Smooth muscle cell (in vitro differentiated cells): ENCODE results near the gene DLGAP1. TPM values are rescaled to one million over a fixed set of nuclear protein-coding genes. Genes with fewer than 3 reads are reported as not detected.

Experiments
- DNase-seq: peaks from one replicate; lab custom pipeline; 2025; ENCODE audit not compliant: unreplicated experiment; lab: John Stamatoyannopoulos, UW
- H2AFZ ChIP-seq: fragments of 200-600 bp; sonication (generic); 2 replicates; pipeline ENCODE4 v1.6.0; 2016; ENCODE audit warnings: antibody characterized with exemption, low read depth, mild to moderate bottlenecking
- H3F3A ChIP-seq: fragments of 200-600 bp; sonication (generic); 2 replicates; pipeline ENCODE4 v1.6.0; 2017; ENCODE audit warnings: antibody characterized with exemption, low read depth
- H3K27ac ChIP-seq: fragments of 200-600 bp; sonication (generic); 2 replicates; pipeline ENCODE4 v1.5.1; 2016; ENCODE audit warnings: low read depth, mild to moderate bottlenecking
- H3K27me3 ChIP-seq: fragments of 200-600 bp; sonication (generic); 2 replicates; pipeline ENCODE4 v1.6.1; 2016; ENCODE audit warnings: low read depth, mild to moderate bottlenecking
- H3K36me3 ChIP-seq: fragments of 200-600 bp; sonication (generic); 2 replicates; pipeline ENCODE4 v1.5.1; 2016; ENCODE audit warnings: low read depth
- H3K4me1 ChIP-seq: fragments of 200-600 bp; sonication (generic); 2 replicates; pipeline ENCODE4 v1.5.1; 2016; ENCODE audit warnings: low read depth
- H3K4me2 ChIP-seq: fragments of 200-600 bp; sonication (generic); 2 replicates; pipeline ENCODE4 v1.6.0; 2016; ENCODE audit warnings: mild to moderate bottlenecking
- H3K4me3 ChIP-seq: fragments of 200-600 bp; sonication (generic); 2 replicates; pipeline ENCODE4 v1.5.1; 2016; ENCODE audit warnings: mild to moderate bottlenecking
- H3K79me2 ChIP-seq: fragments of 200-600 bp; sonication (generic); 2 replicates; pipeline ENCODE4 v1.6.0; 2016; ENCODE audit warnings: low read depth, mild to moderate bottlenecking
- H3K9ac ChIP-seq: fragments of 200-600 bp; sonication (generic); 2 replicates; pipeline ENCODE4 v1.6.0; 2016; ENCODE audit warnings: low read depth
- H3K9me3 ChIP-seq: fragments of 200-600 bp; sonication (generic); replicated peaks from 2 replicates; pipeline ENCODE4 v1.5.1; 2016; ENCODE audit warnings: low read depth
- H4K20me1 ChIP-seq: fragments of 200-600 bp; sonication (generic); 2 replicates; pipeline ENCODE4 v1.6.0; 2016; ENCODE audit warnings: low read depth
- CTCF ChIP-seq: fragments of 200-600 bp; sonication (generic); IDR thresholded peaks from 2 replicates; pipeline ENCODE4 v1.5.1; 2017; ENCODE audit warnings: borderline replicate concordance, mild to moderate bottlenecking, antibody characterized with exemption; ENCODE audit not compliant: insufficient read depth, poor library complexity, severe bottlenecking
- WGBS: methylation state at CpG from one replicate; pipeline ENCODE4 v1.1.7; 2016; ENCODE audit warnings: low lambda C conversion rate; 5-methylcytosine and 5-hydroxymethylcytosine counted together
- polyA plus RNA-seq: library from polyadenylated mRNA; unstranded; fragments of >200 nt; fragmentation: Nextera tagmentation; extraction: Ambion mirVana; gene quantifications from 2 replicates; pipeline ENCODE4 v1.2.1, GENCODE V29; 2016
- total RNA-seq: library from RNA; depleted of rRNA; stranded (reverse); fragments of >200 nt; gene quantifications from 2 replicates; pipeline ENCODE4 v1.2.3, GENCODE V29; 2014

DLGAP1 gene
- total and polyA plus RNA-seq, 2 experiments from 2014 or later: 2.6 to 11.3 TPM

- no peak for TF ChIP-seq CTCF
- H3K27ac ChIP-seq: no peak overlapping the region
- H3K9me3 ChIP-seq: no peaks in the 10 kb centered on the region
- no peak overlapping the region for H3K9ac ChIP-seq
- H3K4me3 ChIP-seq: no peak overlapping the region
- no peaks in the 10 kb centered on the region for H3F3A ChIP-seq
- 93% methylated on average over 4 of the region's 4 CpGs for WGBS
- H3K36me3 ChIP-seq: no peaks in the 10 kb centered on the region
- H3K4me1 ChIP-seq: no peaks in the 10 kb centered on the region
- H3K27me3 ChIP-seq: no peaks in the 10 kb centered on the region
- no peak overlapping the region for H3K4me2 ChIP-seq
- DNase-seq: no peak
- H4K20me1 ChIP-seq: no peaks in the 10 kb centered on the region
- H2AFZ ChIP-seq: no peak overlapping the region
- H3K79me2 ChIP-seq: no peaks in the 10 kb centered on the region
Measured at GRCh38 chr18:3898861-3899613, 556.1 kb downstream of the DLGAP1 start.

DNA sequence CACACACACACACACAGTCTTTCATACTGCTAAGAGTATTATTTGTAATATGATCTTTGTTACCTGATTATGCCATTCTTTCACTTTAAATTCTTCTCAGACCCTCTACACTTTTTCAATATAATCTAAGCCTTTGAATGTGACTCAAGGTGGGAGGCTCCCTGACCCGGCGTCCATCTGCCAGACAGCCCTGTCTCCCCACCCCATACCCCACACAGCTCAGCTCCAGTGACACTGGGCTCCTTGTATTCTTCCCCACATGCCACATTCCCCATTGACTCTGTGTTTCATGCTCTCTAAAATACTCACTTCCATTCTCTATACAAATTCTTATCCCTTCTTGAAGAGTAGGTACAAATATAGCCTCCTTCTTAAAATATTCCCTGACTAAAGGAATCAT is 563.0 kb downstream of the DLGAP1 start:
- no peaks in the 10 kb centered on the region for H3K9me3 ChIP-seq
- no peak overlapping the region for H3K27ac ChIP-seq
- WGBS: 58% methylated on average over 2 of the region's 2 CpGs
- H3F3A ChIP-seq: no peaks in the 10 kb centered on the region
- H3K4me1 ChIP-seq: no peaks in the 10 kb centered on the region
- no peak overlapping the region for H3K4me2 ChIP-seq
- TF ChIP-seq CTCF: no peak
- H3K27me3 ChIP-seq: no peaks in the 10 kb centered on the region
- no peak overlapping the region for H3K9ac ChIP-seq
- no peak overlapping the region for H2AFZ ChIP-seq
- no peaks in the 10 kb centered on the region for H3K79me2 ChIP-seq
- no peaks in the 10 kb centered on the region for H4K20me1 ChIP-seq
- no peak overlapping the region for H3K4me3 ChIP-seq
- DNase-seq: no peak
- no peaks in the 10 kb centered on the region for H3K36me3 ChIP-seq

GRCh38 chr18:3891245-3891644 is 563.9 kb downstream of the DLGAP1 start:
- Histone ChIP-seq H2AFZ (no peak overlapping the region), H4K20me1 (no peaks in the 10 kb centered on the region), H3K27ac (no peak overlapping the region), H3K4me2 (no peak overlapping the region), H3K4me1 (no peaks in the 10 kb centered on the region), H3K9ac (no peak overlapping the region), H3K79me2 (no peaks in the 10 kb centered on the region), H3K27me3 (no peaks in the 10 kb centered on the region), H3F3A (no peaks in the 10 kb centered on the region), H3K36me3 (no peaks in the 10 kb centered on the region), H3K9me3 (no peaks in the 10 kb centered on the region), H3K4me3 (no peak overlapping the region)
- WGBS: 97% methylated on average over 3 of the region's 3 CpGs
- no peak for TF ChIP-seq CTCF
- no peak for DNase-seq

DNA sequence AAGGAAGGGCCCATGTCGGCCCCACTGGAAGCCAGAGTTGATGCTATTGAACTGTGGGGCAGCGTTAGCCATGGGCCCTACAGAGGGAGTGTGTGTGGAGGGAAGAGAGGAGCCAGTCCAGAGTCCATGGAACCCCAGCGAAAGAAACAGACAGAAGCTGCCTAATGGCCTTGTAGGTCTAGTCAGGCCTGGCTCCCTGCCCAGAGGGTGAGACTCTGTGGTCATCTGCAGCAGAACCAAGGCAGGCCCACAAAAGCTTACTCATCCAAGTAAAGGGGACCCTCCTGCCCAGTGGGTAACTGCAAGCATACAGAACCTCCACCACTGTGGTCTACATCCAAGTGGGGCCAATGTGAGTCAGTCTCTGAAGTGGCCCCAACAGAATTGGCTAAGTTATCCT is 565.3 kb downstream of the DLGAP1 start:
- DNase-seq: no peak

More for the DNA sequence above, 565.3 kb downstream of the DLGAP1 start:
- H2AFZ ChIP-seq: no peak overlapping the region
- H4K20me1 ChIP-seq: no peaks in the 10 kb centered on the region
- no peaks in the 10 kb centered on the region for H3F3A ChIP-seq
- no peaks in the 10 kb centered on the region for H3K4me1 ChIP-seq
- H3K9me3 ChIP-seq: no peaks in the 10 kb centered on the region
- no peak for TF ChIP-seq CTCF
- H3K36me3 ChIP-seq: no peaks in the 10 kb centered on the region
- no peaks in the 10 kb centered on the region for H3K79me2 ChIP-seq
- 98% methylated on average over 3 of the region's 3 CpGs for WGBS
- H3K4me2 ChIP-seq: no peak overlapping the region
- H3K4me3 ChIP-seq: no peak overlapping the region
- H3K27ac ChIP-seq: no peak overlapping the region
- no peaks in the 10 kb centered on the region for H3K27me3 ChIP-seq
- no peak overlapping the region for H3K9ac ChIP-seq
